Left ventricle myocardium inferior (tissue), 1 donor: ENCODE measurements around the gene E2F4. TPM values are rescaled to one million over a fixed set of nuclear protein-coding genes. Genes with fewer than 3 reads are reported as not detected.

Source experiments
- DNase-seq: peaks from one replicate; pipeline ENCODE4 v3.0.0-alpha.2; 2020
- H3K27ac ChIP-seq: fragments of 200-600 bp; replicated peaks from 2 replicates; pipeline ENCODE4 v1.8.0; 2021
- H3K27me3 ChIP-seq: fragments of 200-600 bp; 2 replicates; pipeline ENCODE4 v1.8.0; 2021; ENCODE audit warnings: low read depth
- H3K36me3 ChIP-seq: fragments of 200-600 bp; 2 replicates; pipeline ENCODE4 v1.8.0; 2021
- H3K4me1 ChIP-seq: fragments of 200-600 bp; 2 replicates; pipeline ENCODE4 v1.8.0; 2021
- H3K4me3 ChIP-seq: fragments of 200-600 bp; 2 replicates; pipeline ENCODE4 v1.8.0; 2021; ENCODE audit warnings: mild to moderate bottlenecking, moderate library complexity
- H3K9me3 ChIP-seq: fragments of 200-600 bp; replicated peaks from 2 replicates; pipeline ENCODE4 v1.8.0; 2021
- CTCF ChIP-seq: fragments of 200-600 bp; IDR thresholded peaks from 2 replicates; pipeline ENCODE4 v1.8.0; 2021; ENCODE audit warnings: antibody characterized with exemption, mild to moderate bottlenecking, borderline replicate concordance
- intact Hi-C: fragments of 100-400 bp; cut with micrococcal nuclease; formaldehyde crosslinking; loops from one replicate; pipeline ENCODE4 v1.11.0; 2022
- total RNA-seq: library from RNA; stranded (reverse); fragmentation: NEBNext Ultra II Directional; extraction: Animal tissue kit (Norgen Biotek cat#: 25700); gene quantifications from one replicate; pipeline ENCODE4 v1.2.1, GENCODE V29; 2021
- donor health status: DM: no; HTN: yes; CAD: no; lungs with severe emphysema.

Gene E2F4
- total RNA-seq, 1 donor from 2014 or later, result 35.9 TPM

- Histone ChIP-seq H3K4me3 (peak within 1 kb of the TSS; percentile 75), H3K4me1 (peaks cover 34% of the 10 kb centered on the region), H3K9me3 (no peaks in the 10 kb centered on the region), H3K27me3 (peaks cover 12% of the 10 kb centered on the region), H3K27ac (peak within 1 kb of the TSS; percentile 82), H3K36me3 (peaks cover 22% of the 10 kb centered on the region)
- peak; percentile 82 for DNase-seq
- no peak for TF ChIP-seq CTCF
- intact Hi-C loops, result loop anchor here (5.0 kb wide), 1 partner anchor 174 kb away; no protein-coding TSS in a partner anchor
Observed at GRCh38 chr16:67150833-67151396, 41.0 kb upstream of the E2F4 start, which contains the start of gene B3GNT9. TSS of gene B3GNT9 (minus strand) at chr16:67150998. CDS start at chr16:67150485, 513 bp downstream.

GRCh38 chr16:67151431-67152097 lies 40.4 kb upstream of the E2F4 start:
- intact Hi-C loops, result loop anchor here (5.0 kb wide), 1 partner anchor 174 kb away; no protein-coding TSS in a partner anchor

GRCh38 chr16:67154578-67155294 lies 37.2 kb upstream of the E2F4 start:
- Histone ChIP-seq H3K9me3 (no peaks in the 10 kb centered on the region), H3K27me3 (peaks cover 11% of the 10 kb centered on the region), H3K27ac (no peak overlapping the region), H3K4me1 (peaks cover 46% of the 10 kb centered on the region), H3K4me3 (peak overlapping the region; percentile 51), H3K36me3 (no peaks in the 10 kb centered on the region)
- intact Hi-C loops, result loop anchor here (5.0 kb wide), 1 partner anchor 177 kb away; no protein-coding TSS in a partner anchor
- DNase-seq, result no peak
- no peak for TF ChIP-seq CTCF

More at GRCh38 chr16:67151431-67152097, 40.4 kb upstream of the E2F4 start:
- no peaks in the 10 kb centered on the region for H3K9me3 ChIP-seq
- H3K4me3 ChIP-seq, result peak overlapping the region; percentile 75
- H3K27ac ChIP-seq, result peak overlapping the region; percentile 82
- peaks cover 34% of the 10 kb centered on the region for H3K4me1 ChIP-seq
- H3K36me3 ChIP-seq, result peaks cover 16% of the 10 kb centered on the region
- peaks cover 12% of the 10 kb centered on the region for H3K27me3 ChIP-seq
- no peak for DNase-seq
- TF ChIP-seq CTCF, result no peak

- Histone ChIP-seq H3K4me3 (peak overlapping the region; percentile 51), H3K4me1 (peaks cover 46% of the 10 kb centered on the region), H3K27me3 (peaks cover 4% of the 10 kb centered on the region), H3K27ac (no peak overlapping the region), H3K36me3 (no peaks in the 10 kb centered on the region), H3K9me3 (no peaks in the 10 kb centered on the region)
- intact Hi-C loops, result no loop called here
- peak; percentile 72 for DNase-seq
- TF ChIP-seq CTCF, result peak; percentile 97
Observed at GRCh38 chr16:67155295-67156142, 36.4 kb upstream of the E2F4 start.
